Activated naive CD4-positive, alpha-beta T cell treated with Interleukin-2 at 50 U/mL for 16 hours (primary cell): ENCODE measurements around the gene DOCK11.

Experiments
- DNase-seq: peaks from one replicate; pipeline ENCODE4 v3.0.0-alpha.2; 2020

The DOCK11 gene

GRCh38 chrX:118634336-118634735 lies 138.7 kb downstream of the DOCK11 start:
- DNase-seq, result no peak

- no peak for DNase-seq
Measured at GRCh38 chrX:118637997-118638396, 142.4 kb downstream of the DOCK11 start.

GRCh38 chrX:118644378-118644777 lies 148.8 kb downstream of the DOCK11 start:
- DNase-seq, result no peak

- no peak for DNase-seq
Measured at GRCh38 chrX:118652717-118653116, 157.1 kb downstream of the DOCK11 start.

- no peak for DNase-seq
Measured at GRCh38 chrX:118654331-118654730, 158.7 kb downstream of the DOCK11 start.

GRCh38 chrX:118655561-118656246 lies 160.1 kb downstream of the DOCK11 start:
- no peak for DNase-seq

GRCh38 chrX:118657413-118657812 lies 161.8 kb downstream of the DOCK11 start:
- DNase-seq, result no peak

- DNase-seq, result no peak
Measured at GRCh38 chrX:118660085-118660484, 164.5 kb downstream of the DOCK11 start.

- no peak for DNase-seq
Measured at GRCh38 chrX:118665204-118665603, 169.6 kb downstream of the DOCK11 start.

GRCh38 chrX:118666521-118666920 lies 170.9 kb downstream of the DOCK11 start:
- no peak for DNase-seq

GRCh38 chrX:118669435-118669834 lies 173.8 kb downstream of the DOCK11 start:
- DNase-seq, result no peak

- no peak for DNase-seq
Measured at GRCh38 chrX:118675326-118675965, 179.8 kb downstream of the DOCK11 start.

- DNase-seq, result no peak
Measured at GRCh38 chrX:118675966-118676349, 180.3 kb downstream of the DOCK11 start.

- no peak for DNase-seq
Measured at GRCh38 chrX:118677318-118677717, 181.7 kb downstream of the DOCK11 start.

GRCh38 chrX:118679290-118679689 lies 183.7 kb downstream of the DOCK11 start:
- DNase-seq, result no peak

GRCh38 chrX:118682258-118683014 lies 186.8 kb downstream of the DOCK11 start:
- no peak for DNase-seq

- DNase-seq, result no peak
Measured at GRCh38 chrX:118685393-118685792, 189.8 kb downstream of the DOCK11 start.

- DNase-seq, result no peak
Measured at GRCh38 chrX:118688935-118689334, 193.3 kb downstream of the DOCK11 start.

GRCh38 chrX:118693843-118694242 lies 198.2 kb downstream of the DOCK11 start:
- DNase-seq, result no peak

- no peak for DNase-seq
Measured at GRCh38 chrX:118694638-118695037, 199.0 kb downstream of the DOCK11 start.

- DNase-seq, result no peak
Measured at GRCh38 chrX:118698516-118699170, 203.0 kb downstream of the DOCK11 start.

- DNase-seq, result no peak
Measured at GRCh38 chrX:118702741-118703140, 207.1 kb downstream of the DOCK11 start.

GRCh38 chrX:118706681-118707080 lies 211.1 kb downstream of the DOCK11 start:
- DNase-seq, result no peak

- DNase-seq, result no peak
Measured at GRCh38 chrX:118714521-118714920, 218.9 kb downstream of the DOCK11 start.
